ENCODE results near the gene SGF29.
"Not testable (repeated sequence)": the region's sequence is repeated elsewhere in the genome, so short reads cannot be mapped to it uniquely, and the experiment has no call there.

SGF29 gene

GRCh38 chr16:28616636-28617035 lies 62.9 kb downstream of the SGF29 start:
- Histone ChIP-seq H3K4me3 (ENCODE audit: low read depth, low read length) (no peak overlapping the region), H3K36me3 (no peaks in the 10 kb centered on the region), H3K27me3 (ENCODE audit: insufficient read depth, low read depth, severe bottlenecking) (no peaks in the 10 kb centered on the region), H3K27ac (no peak overlapping the region), H3K9me3 (ENCODE audit: severe bottlenecking) (no peaks in the 10 kb centered on the region)
- no peak for TF ChIP-seq CTCF (IDR thresholded peaks at IDR 0.05; ENCODE audit: low read depth, low read length)
- no peak for DNase-seq

- H3K27ac ChIP-seq, result peak overlapping the region; percentile 50
- TF ChIP-seq CTCF (IDR thresholded peaks at IDR 0.05; ENCODE audit: low read depth, low read length), result no peak
- H3K9me3 ChIP-seq (ENCODE audit: severe bottlenecking), result no peaks in the 10 kb centered on the region
- no peak overlapping the region for H3K4me3 ChIP-seq (ENCODE audit: low read depth, low read length)
- no peaks in the 10 kb centered on the region for H3K36me3 ChIP-seq
- peak; percentile 73 for DNase-seq
- no peaks in the 10 kb centered on the region for H3K27me3 ChIP-seq (ENCODE audit: insufficient read depth, low read depth, severe bottlenecking)
Observed at GRCh38 chr16:28617874-28618273, 64.2 kb downstream of the SGF29 start.

GRCh38 chr16:28620316-28620715 lies 66.6 kb downstream of the SGF29 start:
- H3K27ac ChIP-seq, H3K36me3 ChIP-seq: not testable (repeated sequence)

GRCh38 chr16:28621481-28622155 lies 67.9 kb downstream of the SGF29 start:
- Histone ChIP-seq H3K4me3 (ENCODE audit: low read depth, low read length) (no peak overlapping the region), H3K36me3 (no peaks in the 10 kb centered on the region), H3K27ac (peak overlapping the region; percentile 67), H3K9me3 (ENCODE audit: severe bottlenecking) (no peaks in the 10 kb centered on the region), H3K27me3 (ENCODE audit: insufficient read depth, low read depth, severe bottlenecking) (no peaks in the 10 kb centered on the region)
- DNase-seq, result peak; percentile 82
- no peak for TF ChIP-seq CTCF (IDR thresholded peaks at IDR 0.05; ENCODE audit: low read depth, low read length)

More at GRCh38 chr16:28620316-28620715, 66.6 kb downstream of the SGF29 start:
- H3K9me3 ChIP-seq (ENCODE audit: severe bottlenecking); H3K4me3 ChIP-seq (ENCODE audit: low read depth, low read length); DNase-seq; H3K27me3 ChIP-seq (ENCODE audit: insufficient read depth, low read depth, severe bottlenecking): not testable (repeated sequence)

GRCh38 chr16:28622532-28623171 lies 68.9 kb downstream of the SGF29 start:
- not testable (repeated sequence) for H3K4me3 ChIP-seq (ENCODE audit: low read depth, low read length); H3K27ac ChIP-seq; H3K36me3 ChIP-seq; DNase-seq; H3K9me3 ChIP-seq (ENCODE audit: severe bottlenecking); H3K27me3 ChIP-seq (ENCODE audit: insufficient read depth, low read depth, severe bottlenecking)

GRCh38 chr16:28623172-28623711 lies 69.5 kb downstream of the SGF29 start:
- H3K36me3 ChIP-seq, result no peaks in the 10 kb centered on the region
- H3K27ac ChIP-seq, result no peak overlapping the region
- DNase-seq, result no peak
- H3K9me3 ChIP-seq (ENCODE audit: severe bottlenecking), result no peaks in the 10 kb centered on the region
- no peak overlapping the region for H3K4me3 ChIP-seq (ENCODE audit: low read depth, low read length)
- no peak for TF ChIP-seq CTCF (IDR thresholded peaks at IDR 0.05; ENCODE audit: low read depth, low read length)
- H3K27me3 ChIP-seq (ENCODE audit: insufficient read depth, low read depth, severe bottlenecking), result no peaks in the 10 kb centered on the region

GRCh38 chr16:28630905-28631304 lies 77.2 kb downstream of the SGF29 start:
- DNase-seq; H3K36me3 ChIP-seq; H3K27ac ChIP-seq; H3K4me3 ChIP-seq (ENCODE audit: low read depth, low read length); H3K9me3 ChIP-seq (ENCODE audit: severe bottlenecking); H3K27me3 ChIP-seq (ENCODE audit: insufficient read depth, low read depth, severe bottlenecking): not testable (repeated sequence)

- not testable (repeated sequence) for H3K36me3 ChIP-seq; H3K27me3 ChIP-seq (ENCODE audit: insufficient read depth, low read depth, severe bottlenecking); H3K27ac ChIP-seq; H3K9me3 ChIP-seq (ENCODE audit: severe bottlenecking); DNase-seq; H3K4me3 ChIP-seq (ENCODE audit: low read depth, low read length)
Observed at GRCh38 chr16:28636093-28636823, 82.5 kb downstream of the SGF29 start.

GRCh38 chr16:28637765-28638164 lies 84.0 kb downstream of the SGF29 start, which contains the start of gene NPIPB8:
NPIPB8 (plus strand) TSS chr16:28638065; CDS start chr16:28638361, 296 bp downstream.
- not testable (repeated sequence) for H3K4me3 ChIP-seq (ENCODE audit: low read depth, low read length); H3K36me3 ChIP-seq; H3K27me3 ChIP-seq (ENCODE audit: insufficient read depth, low read depth, severe bottlenecking); H3K9me3 ChIP-seq (ENCODE audit: severe bottlenecking); DNase-seq; H3K27ac ChIP-seq

- not testable (repeated sequence) for H3K9me3 ChIP-seq (ENCODE audit: severe bottlenecking); H3K36me3 ChIP-seq; DNase-seq; H3K27ac ChIP-seq; H3K27me3 ChIP-seq (ENCODE audit: insufficient read depth, low read depth, severe bottlenecking); H3K4me3 ChIP-seq (ENCODE audit: low read depth, low read length)
Observed at GRCh38 chr16:28638359-28638758, 84.6 kb downstream of the SGF29 start.
